GM23338 (cell line): Measurements from ENCODE around the gene TMEM63A.
"Not testable (repeated sequence)": the region's sequence is repeated elsewhere in the genome, so short reads cannot be mapped to it uniquely, and the experiment has no call there.

Source experiments
- CREB1 ChIP-seq: fragments of 250-450 bp; sonication (Bioruptor Pico); IDR thresholded peaks from 2 replicates; pipeline ENCODE4 v1.5.0; 2020; ENCODE audit warnings: low read depth, mild to moderate bottlenecking, moderate library complexity
- CTCF ChIP-seq, 2 experiments: fragments of 200-600 bp in 1 of 2; sonication (generic) in 1 of 2; conservative IDR thresholded peaks; 2 replicates each; pipeline versions ENCODE4 v1.5.1 to v1.6.1; 2016 to 2017; ENCODE audit warnings: antibody characterized with exemption in 2 of 2, low read depth in 2 of 2, mild to moderate bottlenecking in 2 of 2, moderate library complexity in 1 of 2
- ETS1 ChIP-seq: IDR thresholded peaks from 2 replicates; pipeline ENCODE4 v1.6.1; 2016; ENCODE audit warnings: antibody characterized with exemption
- EZH2 ChIP-seq: fragments of 200-600 bp; sonication (generic); IDR thresholded peaks from one replicate; pipeline ENCODE4 v1.8.0; 2017; ENCODE audit warnings: antibody characterized with exemption, mild to moderate bottlenecking, low read depth; ENCODE audit not compliant: unreplicated experiment
- EZH2phosphoT487 ChIP-seq: fragments of 200-600 bp; sonication (generic); IDR thresholded peaks from one replicate; pipeline ENCODE4 v1.8.1; 2018; ENCODE audit warnings: antibody characterized with exemption; ENCODE audit not compliant: unreplicated experiment
- JUNB ChIP-seq: IDR thresholded peaks from one replicate; pipeline ENCODE4 v1.6.1; 2016; ENCODE audit warnings: antibody characterized with exemption; ENCODE audit not compliant: unreplicated experiment
- NANOG ChIP-seq: IDR thresholded peaks from 2 replicates; pipeline ENCODE4 v1.6.1; 2016; ENCODE audit warnings: antibody characterized with exemption, borderline replicate concordance
- POLR2AphosphoS5 ChIP-seq: IDR thresholded peaks from 2 replicates; pipeline ENCODE4 v1.6.1; 2016; ENCODE audit warnings: antibody characterized with exemption, low read depth
- REST ChIP-seq: IDR thresholded peaks from one replicate; pipeline ENCODE4 v1.6.1; 2018; ENCODE audit warnings: antibody characterized with exemption; ENCODE audit not compliant: unreplicated experiment
- STAT1 ChIP-seq: IDR thresholded peaks from one replicate; pipeline ENCODE4 v1.6.1; 2016; ENCODE audit warnings: antibody characterized with exemption; ENCODE audit not compliant: unreplicated experiment
- ZNF114 ChIP-seq: fragments of 250-450 bp; sonication (Bioruptor Pico); IDR thresholded peaks from 2 replicates; pipeline ENCODE4 v1.5.0; 2020; ENCODE audit warnings: mild to moderate bottlenecking, moderate library complexity
- ZNF331 ChIP-seq: fragments of 250-450 bp; sonication (Bioruptor Pico); IDR thresholded peaks from 2 replicates; pipeline ENCODE4 v1.5.0; 2020; ENCODE audit warnings: low read depth, mild to moderate bottlenecking, moderate library complexity
- ZNF462 ChIP-seq: fragments of 250-450 bp; sonication (Bioruptor Pico); IDR thresholded peaks from 2 replicates; pipeline ENCODE4 v1.5.0; 2020; ENCODE audit warnings: mild to moderate bottlenecking, moderate library complexity

- TF ChIP-seq POLR2AphosphoS5; CTCF (conservative IDR thresholded peaks at IDR 0.05; ENCODE audit: low read depth in 2 of 2); EZH2; JUNB; REST; EZH2phosphoT487; STAT1; ZNF331 (CRISPR knock-in tag); ZNF462 (CRISPR knock-in tag); ZNF114; CREB1 (CRISPR knock-in tag); ETS1; NANOG: not testable (repeated sequence)
These were observed 45.9 kb downstream of the TMEM63A start for GRCh38 chr1:225836296-225836695.
